ENCODE results near the gene IRGC. TPM values are rescaled to one million over a fixed set of nuclear protein-coding genes. Genes with fewer than 3 reads are reported as not detected.

IRGC gene
- total RNA-seq, 1 experiment from 2014 or later = not detected

DNA sequence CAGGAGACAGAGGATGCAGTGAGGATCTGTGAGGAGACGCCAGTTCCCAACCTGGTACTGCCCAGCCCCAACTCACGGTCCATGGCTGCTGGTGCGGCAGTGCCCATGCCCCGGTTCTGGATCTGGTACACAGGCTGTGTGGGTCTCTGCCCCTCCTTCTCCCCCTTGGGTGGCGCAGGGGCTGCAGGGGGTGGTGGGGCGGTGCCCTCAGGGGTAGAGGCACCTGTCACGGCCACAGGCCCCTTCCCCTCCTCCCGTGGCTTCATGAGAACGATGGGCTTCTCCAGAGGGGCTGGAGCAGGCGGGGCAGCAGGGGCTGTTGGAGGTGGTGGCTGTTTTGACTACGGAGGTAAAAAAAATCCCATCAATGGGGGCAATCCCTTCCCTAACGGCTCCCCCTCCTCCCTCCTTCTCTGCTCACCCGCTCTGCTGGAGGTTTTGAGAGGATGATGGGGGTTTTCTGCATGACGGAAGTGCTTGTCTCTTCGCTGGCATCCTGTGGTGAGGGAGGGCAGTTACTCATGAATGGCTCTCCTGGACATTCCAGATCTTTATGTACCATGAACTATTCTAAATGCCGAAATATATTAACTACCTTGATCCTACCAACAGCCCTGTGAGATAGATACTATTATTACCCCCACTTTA lies 31.8 kb downstream of the IRGC start:
- DNase-seq = no peak
- H3K36me3 Mint-ChIP-seq (ENCODE audit: insufficient read depth, unreplicated experiment) = peaks cover 47% of the 10 kb centered on the region
- no peaks in the 10 kb centered on the region for H3K9me3 Mint-ChIP-seq (ENCODE audit: low read depth, unreplicated experiment)
- no TSS peak for BruUV-seq (replicated peaks)
- H3K4me1 Mint-ChIP-seq (ENCODE audit: low read depth, unreplicated experiment) = peaks cover 3% of the 10 kb centered on the region
- no peak overlapping the region for H3K4me3 Mint-ChIP-seq (ENCODE audit: low read depth, unreplicated experiment)
- H3K27me3 Mint-ChIP-seq (ENCODE audit: unreplicated experiment) = no peaks in the 10 kb centered on the region
- intact Hi-C loops (cut with micrococcal nuclease; ENCODE audit: unreplicated experiment) = no loop called here
- TF ChIP-seq, protein P1, sequence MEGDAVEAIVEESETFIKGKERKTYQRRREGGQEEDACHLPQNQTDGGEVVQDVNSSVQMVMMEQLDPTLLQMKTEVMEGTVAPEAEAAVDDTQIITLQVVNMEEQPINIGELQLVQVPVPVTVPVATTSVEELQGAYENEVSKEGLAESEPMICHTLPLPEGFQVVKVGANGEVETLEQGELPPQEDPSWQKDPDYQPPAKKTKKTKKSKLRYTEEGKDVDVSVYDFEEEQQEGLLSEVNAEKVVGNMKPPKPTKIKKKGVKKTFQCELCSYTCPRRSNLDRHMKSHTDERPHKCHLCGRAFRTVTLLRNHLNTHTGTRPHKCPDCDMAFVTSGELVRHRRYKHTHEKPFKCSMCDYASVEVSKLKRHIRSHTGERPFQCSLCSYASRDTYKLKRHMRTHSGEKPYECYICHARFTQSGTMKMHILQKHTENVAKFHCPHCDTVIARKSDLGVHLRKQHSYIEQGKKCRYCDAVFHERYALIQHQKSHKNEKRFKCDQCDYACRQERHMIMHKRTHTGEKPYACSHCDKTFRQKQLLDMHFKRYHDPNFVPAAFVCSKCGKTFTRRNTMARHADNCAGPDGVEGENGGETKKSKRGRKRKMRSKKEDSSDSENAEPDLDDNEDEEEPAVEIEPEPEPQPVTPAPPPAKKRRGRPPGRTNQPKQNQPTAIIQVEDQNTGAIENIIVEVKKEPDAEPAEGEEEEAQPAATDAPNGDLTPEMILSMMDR (IDR thresholded peaks at IDR 0.05; ENCODE audit: unreplicated experiment) = no peak
- CTCF ChIA-PET = interaction anchor here (3.1 kb wide), 1 partner anchor 61 kb away, joined by 34 read pairs; no protein-coding TSS in a partner anchor
- H3K27ac Mint-ChIP-seq (ENCODE audit: unreplicated experiment) = no peak overlapping the region

DNA sequence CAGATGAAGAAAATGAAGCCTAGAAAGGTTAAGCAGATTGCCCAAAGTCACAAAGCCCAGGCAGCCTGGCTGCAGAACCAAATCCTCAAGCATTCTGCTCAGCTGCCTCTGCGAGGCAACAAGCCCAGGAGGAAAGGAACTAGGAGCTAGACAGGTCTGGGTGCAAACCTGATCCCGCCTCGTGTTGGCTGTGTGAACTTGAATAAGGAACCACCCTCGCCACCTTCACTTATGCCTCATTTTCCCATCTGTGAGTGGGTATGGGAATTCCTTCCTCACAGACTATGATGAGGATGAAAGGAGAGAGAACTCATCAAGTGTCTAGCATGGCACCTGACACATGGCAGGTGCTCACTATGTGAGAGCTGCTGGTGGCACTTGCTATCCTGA lies 32.3 kb downstream of the IRGC start:
- Mint-ChIP-seq H3K36me3 (ENCODE audit: insufficient read depth, unreplicated experiment) (peaks cover 43% of the 10 kb centered on the region), H3K27me3 (ENCODE audit: unreplicated experiment) (no peaks in the 10 kb centered on the region), H3K9me3 (ENCODE audit: low read depth, unreplicated experiment) (no peaks in the 10 kb centered on the region), H3K4me3 (ENCODE audit: low read depth, unreplicated experiment) (no peak overlapping the region), H3K27ac (ENCODE audit: unreplicated experiment) (no peak overlapping the region), H3K4me1 (ENCODE audit: low read depth, unreplicated experiment) (peaks cover 8% of the 10 kb centered on the region)
- no peak for DNase-seq
- TF ChIP-seq, protein P1 (IDR thresholded peaks at IDR 0.05; ENCODE audit: unreplicated experiment) = no peak
- BruUV-seq (replicated peaks) = no TSS peak
- intact Hi-C loops (cut with micrococcal nuclease; ENCODE audit: unreplicated experiment) = no loop called here
- CTCF ChIA-PET = no interaction called here

DNA sequence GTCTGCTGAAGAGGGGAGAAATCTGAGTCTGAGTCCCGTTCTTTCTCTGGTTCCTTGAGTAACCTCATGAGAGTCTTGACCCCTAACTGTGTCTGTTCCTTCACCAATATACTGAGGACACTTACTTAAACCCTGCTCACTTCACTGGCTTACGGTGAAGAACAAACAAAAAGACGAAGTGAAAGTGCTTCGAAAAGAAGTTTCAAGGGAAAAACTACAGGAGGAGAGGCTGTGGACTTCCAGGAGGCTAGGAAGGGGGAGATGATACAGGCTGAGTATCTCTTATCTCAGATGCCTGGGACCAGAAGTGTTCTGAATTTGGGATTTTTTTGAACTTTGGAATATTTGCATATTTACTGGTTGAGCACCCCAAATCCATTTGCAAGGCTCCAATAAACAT lies 32.8 kb downstream of the IRGC start:
- TF ChIP-seq, protein P1 (IDR thresholded peaks at IDR 0.05; ENCODE audit: unreplicated experiment) = no peak
- no peaks in the 10 kb centered on the region for H3K27me3 Mint-ChIP-seq (ENCODE audit: unreplicated experiment)
- no peak for DNase-seq
- no peak overlapping the region for H3K4me3 Mint-ChIP-seq (ENCODE audit: low read depth, unreplicated experiment)
- H3K9me3 Mint-ChIP-seq (ENCODE audit: low read depth, unreplicated experiment) = no peaks in the 10 kb centered on the region
- peaks cover 10% of the 10 kb centered on the region for H3K4me1 Mint-ChIP-seq (ENCODE audit: low read depth, unreplicated experiment)
- BruUV-seq (replicated peaks) = no TSS peak
- H3K36me3 Mint-ChIP-seq (ENCODE audit: insufficient read depth, unreplicated experiment) = peaks cover 39% of the 10 kb centered on the region
- H3K27ac Mint-ChIP-seq (ENCODE audit: unreplicated experiment) = no peak overlapping the region
- intact Hi-C loops (cut with micrococcal nuclease; ENCODE audit: unreplicated experiment) = no loop called here
- CTCF ChIA-PET = no interaction called here

DNA sequence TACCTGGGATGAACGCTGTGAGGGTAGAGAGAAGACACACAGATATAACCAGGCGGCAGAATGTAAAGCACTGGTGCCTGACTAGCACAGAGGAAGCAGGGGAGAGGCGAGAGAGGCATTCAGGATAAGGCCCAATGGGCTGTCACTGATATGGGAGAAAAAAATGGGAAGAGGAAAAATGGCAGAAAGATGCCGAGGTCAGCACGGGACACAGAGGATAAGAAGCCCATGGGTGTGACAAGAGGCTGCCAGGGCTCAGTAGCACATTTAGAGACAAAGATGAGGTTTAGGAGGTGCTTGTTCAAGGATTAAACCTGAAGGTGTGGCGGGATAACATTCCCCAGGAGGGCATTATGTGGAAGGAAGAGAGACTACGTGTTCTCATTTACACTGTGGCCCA lies 33.3 kb downstream of the IRGC start:
- H3K9me3 Mint-ChIP-seq (ENCODE audit: low read depth, unreplicated experiment) = no peaks in the 10 kb centered on the region
- no peak overlapping the region for H3K4me3 Mint-ChIP-seq (ENCODE audit: low read depth, unreplicated experiment)
- BruUV-seq (replicated peaks) = no TSS peak
- intact Hi-C loops (cut with micrococcal nuclease; ENCODE audit: unreplicated experiment) = no loop called here
- CTCF ChIA-PET = no interaction called here
- no peak overlapping the region for H3K27ac Mint-ChIP-seq (ENCODE audit: unreplicated experiment)
- TF ChIP-seq, protein P1 (IDR thresholded peaks at IDR 0.05; ENCODE audit: unreplicated experiment) = no peak
- peaks cover 39% of the 10 kb centered on the region for H3K36me3 Mint-ChIP-seq (ENCODE audit: insufficient read depth, unreplicated experiment)
- DNase-seq = no peak
- no peaks in the 10 kb centered on the region for H3K27me3 Mint-ChIP-seq (ENCODE audit: unreplicated experiment)
- peaks cover 10% of the 10 kb centered on the region for H3K4me1 Mint-ChIP-seq (ENCODE audit: low read depth, unreplicated experiment)

Measured in Calu3 (cell line).